Stimulated activated CD8-positive, alpha-beta memory T cell treated with anti-CD3 and anti-CD28 coated beads, Interleukin-12 subunit alpha, Interleukin-12 subunit beta, amount 100 ng/mL, for 4 hours (primary cell): ENCODE data around the gene CCL16.
"Not testable (repeated sequence)": the region's sequence is repeated elsewhere in the genome, so short reads cannot be mapped to it uniquely, and the experiment has no call there.

Experiments used
- DNase-seq: peaks from one replicate; pipeline ENCODE4 v3.0.0-alpha.2; 2020; ENCODE audit warnings: low read depth

The CCL16 gene

GRCh38 chr17:35984140-35984539, 2.8 kb upstream of the CCL16 start:
- DNase-seq = no peak

- no peak for DNase-seq
These were observed 1.3 kb upstream of the CCL16 start for GRCh38 chr17:35982409-35983191.

- DNase-seq = no peak
These were observed 622 bp upstream of the CCL16 start for GRCh38 chr17:35981908-35982330.

- no peak for DNase-seq
These were observed 3.0 kb downstream of the CCL16 start for GRCh38 chr17:35978346-35978745.

- DNase-seq = no peak
These were observed 3.8 kb downstream of the CCL16 start for GRCh38 chr17:35977509-35977908.

- DNase-seq = no peak
These were observed 7.7 kb downstream of the CCL16 start for GRCh38 chr17:35973333-35974260.

GRCh38 chr17:35972945-35973332, 8.4 kb downstream of the CCL16 start:
- no peak for DNase-seq

- no peak for DNase-seq
These were observed 8.8 kb downstream of the CCL16 start for GRCh38 chr17:35972535-35972934.

GRCh38 chr17:35972066-35972465, 9.2 kb downstream of the CCL16 start:
- no peak for DNase-seq

- peak; percentile 31 for DNase-seq
These were observed 11.5 kb downstream of the CCL16 start for GRCh38 chr17:35969558-35970380.

GRCh38 chr17:35968520-35969054, 12.7 kb downstream of the CCL16 start:
- no peak for DNase-seq

GRCh38 chr17:35965272-35965671, 16.0 kb downstream of the CCL16 start:
- no peak for DNase-seq

- DNase-seq = no peak
These were observed 17.6 kb downstream of the CCL16 start for GRCh38 chr17:35963663-35964062.

- no peak for DNase-seq
These were observed 27.6 kb downstream of the CCL16 start for GRCh38 chr17:35953720-35954119.

- DNase-seq = no peak
These were observed 31.9 kb downstream of the CCL16 start for GRCh38 chr17:35949401-35949800.

GRCh38 chr17:35948092-35948491, 33.2 kb downstream of the CCL16 start:
- DNase-seq = no peak

- peak; percentile 22 for DNase-seq
These were observed 34.1 kb downstream of the CCL16 start for GRCh38 chr17:35947156-35947585.

GRCh38 chr17:35944151-35944550, 37.1 kb downstream of the CCL16 start:
- DNase-seq = no peak

- DNase-seq = no peak
These were observed 37.8 kb downstream of the CCL16 start, which contains the start of gene LYZL6 for GRCh38 chr17:35943537-35943936. Gene LYZL6, minus strand, starts transcription at chr17:35943713. Its CDS starts 4,357 bp downstream, at chr17:35939356.

- DNase-seq = no peak
These were observed 38.6 kb downstream of the CCL16 start for GRCh38 chr17:35942588-35943186.

GRCh38 chr17:35938492-35938891, 42.8 kb downstream of the CCL16 start:
- not testable (repeated sequence) for DNase-seq
